H9 (cell line): ENCODE measurements around the gene SLC12A3. TPM values are rescaled to one million over a fixed set of nuclear protein-coding genes. Genes with fewer than 3 reads are reported as not detected.

Experiments used
- DNase-seq: peaks from one replicate; pipeline ENCODE4 v3.0.0-alpha.2; 2017
- H2AFZ ChIP-seq: one replicate; pipeline ENCODE4 v1.6.1; 2013; ENCODE audit warnings: mild to moderate bottlenecking, low read length, control low read depth, moderate library complexity
- H2AK5ac ChIP-seq: 2 replicates; pipeline ENCODE4 v1.6.1; 2013; ENCODE audit warnings: low read length, control low read depth, mixed read lengths; ENCODE audit not compliant: insufficient read length
- H2BK120ac ChIP-seq: one replicate; pipeline ENCODE4 v1.6.1; 2013; ENCODE audit warnings: low read depth, mild to moderate bottlenecking, low read length, control low read depth, inconsistent platforms; ENCODE audit not compliant: poor library complexity, severe bottlenecking
- H2BK12ac ChIP-seq: 2 replicates; pipeline ENCODE4 v1.6.1; 2013; ENCODE audit warnings: low read length, control low read depth, mixed read lengths, low read depth; ENCODE audit not compliant: insufficient read length
- H2BK15ac ChIP-seq: 2 replicates; pipeline ENCODE4 v1.6.1; 2013; ENCODE audit warnings: low read depth, low read length, control low read depth
- H2BK20ac ChIP-seq: one replicate; pipeline ENCODE4 v1.6.1; 2013; ENCODE audit warnings: low read depth, mild to moderate bottlenecking, low read length, control low read depth, inconsistent platforms; ENCODE audit not compliant: poor library complexity, severe bottlenecking
- H2BK5ac ChIP-seq: 2 replicates; pipeline ENCODE4 v1.6.1; 2013; ENCODE audit warnings: low read length, control low read depth, mixed read lengths; ENCODE audit not compliant: insufficient read length
- H3K14ac ChIP-seq: 2 replicates; pipeline ENCODE4 v1.6.1; 2013; ENCODE audit warnings: low read length, control low read depth; ENCODE audit not compliant: insufficient read depth
- H3K18ac ChIP-seq: 2 replicates; pipeline ENCODE4 v1.6.1; 2013; ENCODE audit warnings: low read depth, mild to moderate bottlenecking, mixed read lengths, low read length, control low read depth; ENCODE audit not compliant: insufficient read length
- H3K23ac ChIP-seq: 2 replicates; pipeline ENCODE4 v1.6.1; 2013; ENCODE audit warnings: low read length, control low read depth, mixed read lengths, low read depth; ENCODE audit not compliant: insufficient read length
- H3K23me2 ChIP-seq: 2 replicates; pipeline ENCODE4 v1.6.1; 2013; ENCODE audit warnings: low read depth, mild to moderate bottlenecking, mixed read lengths, low read length, control low read depth; ENCODE audit not compliant: insufficient read length, poor library complexity, severe bottlenecking
- H3K27ac ChIP-seq: 2 replicates; pipeline ENCODE4 v1.5.1; 2013; ENCODE audit warnings: low read length, control low read depth, mixed read lengths, low read depth; ENCODE audit not compliant: insufficient read length
- H3K27me3 ChIP-seq: 2 replicates; pipeline ENCODE4 v1.6.1; 2013; ENCODE audit warnings: low read length, control low read depth, inconsistent platforms; ENCODE audit not compliant: insufficient read depth
- H3K4ac ChIP-seq: 2 replicates; pipeline ENCODE4 v1.6.1; 2013; ENCODE audit warnings: low read depth, mild to moderate bottlenecking, control low read depth, inconsistent platforms, low read length, moderate library complexity
- H3K4me1 ChIP-seq: 2 replicates; pipeline ENCODE4 v1.6.1; 2013; ENCODE audit warnings: low read length, control low read depth, inconsistent platforms; ENCODE audit not compliant: insufficient read depth
- H3K4me2 ChIP-seq: 2 replicates; pipeline ENCODE4 v1.6.1; 2013; ENCODE audit warnings: low read length, control low read depth, mixed read lengths; ENCODE audit not compliant: insufficient read length, insufficient read depth
- H3K56ac ChIP-seq: 2 replicates; pipeline ENCODE4 v1.6.1; 2013; ENCODE audit warnings: low read depth, mild to moderate bottlenecking, mixed read lengths, low read length, control low read depth; ENCODE audit not compliant: insufficient read length
- H3K79me1 ChIP-seq: 2 replicates; pipeline ENCODE4 v1.6.1; 2013; ENCODE audit warnings: low read depth, mild to moderate bottlenecking, moderate library complexity, low read length, control low read depth, inconsistent platforms; ENCODE audit not compliant: insufficient read depth, poor library complexity, severe bottlenecking
- H3K79me2 ChIP-seq: 2 replicates; pipeline ENCODE4 v1.6.1; 2013; ENCODE audit warnings: low read length, control low read depth, inconsistent platforms; ENCODE audit not compliant: insufficient read depth
- H3K9ac ChIP-seq: 2 replicates; pipeline ENCODE4 v1.6.1; 2013; ENCODE audit warnings: low read length, control low read depth, mixed read lengths; ENCODE audit not compliant: insufficient read length; ENCODE audit errors: extremely low read depth
- H3K9me3 ChIP-seq: one replicate; pipeline ENCODE4 v1.6.1; 2013; ENCODE audit warnings: low read depth, low read length, inconsistent platforms; ENCODE audit not compliant: control insufficient read depth
- H3T11ph ChIP-seq: one replicate; pipeline ENCODE4 v1.6.1; 2013; ENCODE audit warnings: mild to moderate bottlenecking, low read length, control low read depth, inconsistent platforms
- H4K20me1 ChIP-seq: one replicate; pipeline ENCODE4 v1.6.1; 2013; ENCODE audit not compliant: control insufficient read depth, insufficient read length, insufficient read depth
- H4K5ac ChIP-seq: 2 replicates; pipeline ENCODE4 v1.6.1; 2013; ENCODE audit warnings: low read depth, mild to moderate bottlenecking, mixed read lengths, low read length, control low read depth; ENCODE audit not compliant: insufficient read length
- H4K8ac ChIP-seq: replicated peaks from 2 replicates; pipeline ENCODE4 v1.6.1; 2013; ENCODE audit warnings: low read length, control low read depth, mixed read lengths, low read depth; ENCODE audit not compliant: insufficient read length
- H4K91ac ChIP-seq: 2 replicates; pipeline ENCODE4 v1.6.1; 2013; ENCODE audit warnings: low read depth, mild to moderate bottlenecking, moderate library complexity, mixed read lengths, low read length, control low read depth; ENCODE audit not compliant: insufficient read length
- H3K27ac Mint-ChIP-seq, 3 experiments: 2 replicates in 2 of 3; 3 replicates in 1 of 3; pipeline ENCODE4 v1.8.0; 2020 to 2021; ENCODE audit warnings: mixed read lengths in 3 of 3, mild to moderate bottlenecking in 1 of 3, moderate library complexity in 1 of 3
- H3K27me3 Mint-ChIP-seq: 2 replicates; pipeline ENCODE4 v1.8.0; 2021; ENCODE audit warnings: low read depth, mild to moderate bottlenecking, moderate library complexity, mixed read lengths
- H3K36me3 Mint-ChIP-seq, 3 experiments: 2 replicates in 2 of 3; 3 replicates in 1 of 3; pipeline ENCODE4 v1.8.0; 2020 to 2021; ENCODE audit warnings: low read depth in 3 of 3, mixed read lengths in 3 of 3; ENCODE audit not compliant: insufficient read depth in 1 of 3
- H3K4me1 Mint-ChIP-seq, 2 experiments: 2 replicates each; pipeline ENCODE4 v1.8.0; 2020; ENCODE audit warnings: mixed read lengths in 2 of 2
- H3K4me3 Mint-ChIP-seq, 2 experiments: 2 replicates in 1 of 2; 3 replicates in 1 of 2; pipeline ENCODE4 v1.8.0; 2020 to 2021; ENCODE audit warnings: mild to moderate bottlenecking in 2 of 2, mixed read lengths in 2 of 2, moderate library complexity in 1 of 2
- H3K9me3 Mint-ChIP-seq, 2 experiments: 2 replicates in 1 of 2; 3 replicates in 1 of 2; pipeline ENCODE4 v1.8.0; 2020; ENCODE audit warnings: mild to moderate bottlenecking in 2 of 2, mixed read lengths in 2 of 2, moderate library complexity in 1 of 2
- CTCF ChIP-seq: fragments of 200-600 bp; sonication (generic); conservative IDR thresholded peaks from 3 replicates; pipeline ENCODE4 v1.8.0; 2021; ENCODE audit warnings: antibody characterized with exemption, mild to moderate bottlenecking
- whole genome bisulfite sequencing: extraction: QIAGEN DNeasy Blood & Tissue Kit; methylation state at CpG from one replicate; pipeline ENCODE4 v1.1.7; 2013; ENCODE audit warnings: missing lambda C conversion rate, low lambda C conversion rate, mixed read lengths; ENCODE audit not compliant: insufficient read length; ENCODE audit errors: extremely low coverage; 5-methylcytosine and 5-hydroxymethylcytosine counted together
- total RNA-seq: library from RNA; stranded (reverse); gene quantifications from 2 replicates; pipeline ENCODE4 v1.2.1, GENCODE V29; 2021

SLC12A3 gene
- total RNA-seq, 1 experiment from 2014 or later, result not detected

- Histone ChIP-seq H3K4me1 (no peaks in the 10 kb centered on the region; the same call in 1 of the 2 replicates), H4K5ac (no peak overlapping the region), H2BK120ac (no peak overlapping the region), H3K79me1 (no peaks in the 10 kb centered on the region), H2BK12ac (no peak overlapping the region), H3K27me3 (no peaks in the 10 kb centered on the region), H4K20me1 (no peaks in the 10 kb centered on the region), H3K56ac (no peak overlapping the region), H2BK5ac (no peak overlapping the region), H3T11ph (no peak overlapping the region), H4K8ac (no peak overlapping the region), H2BK15ac (no peak overlapping the region), H3K4me2 (no peak overlapping the region), H3K9ac (no peak overlapping the region), H3K4ac (no peak overlapping the region), H3K23ac (no peak overlapping the region), H4K91ac (no peak overlapping the region), H3K18ac (no peak overlapping the region), H3K79me2 (no peaks in the 10 kb centered on the region), H3K14ac (no peak overlapping the region), H3K23me2 (no peaks in the 10 kb centered on the region), H2AFZ (no peak overlapping the region), H3K9me3 (no peaks in the 10 kb centered on the region), H2BK20ac (no peak overlapping the region), H2AK5ac (no peak overlapping the region), H3K27ac (no peak overlapping the region)
- Mint-ChIP-seq H3K4me1 (peaks cover 4 to 5% of the 10 kb centered on the region in 2 experiments), H3K27ac (no peak overlapping the region), H3K27me3 (no peaks in the 10 kb centered on the region), H3K36me3 (no peaks in the 10 kb centered on the region), H3K4me3 (no peak overlapping the region), H3K9me3 (no peaks in the 10 kb centered on the region)
- DNase-seq, result no peak
- TF ChIP-seq CTCF, result no peak
- no CpG with 5 or more reads among the region's 14 CpGs for WGBS
These were observed 5.4 kb downstream of the SLC12A3 start for GRCh38 chr16:56870276-56870888.
